Mucosa of stomach (tissue), 1 donor: ENCODE data around the gene DMKN.

ENCODE experiments used
- H3K27me3 ChIP-seq: one replicate; pipeline ENCODE4 v1.7.0; 2013; ENCODE audit warnings: mild to moderate bottlenecking, low read length; ENCODE audit not compliant: control insufficient read depth, insufficient read depth
- H3K36me3 ChIP-seq: one replicate; pipeline ENCODE4 v1.7.0; 2013; ENCODE audit warnings: low read length; ENCODE audit not compliant: control insufficient read depth, insufficient read depth
- H3K4me1 ChIP-seq: one replicate; pipeline ENCODE4 v1.7.0; 2013; ENCODE audit warnings: mild to moderate bottlenecking, low read length; ENCODE audit not compliant: control insufficient read depth, insufficient read depth
- H3K4me3 ChIP-seq: one replicate; pipeline ENCODE4 v1.7.0; 2013; ENCODE audit warnings: low read length
- H3K9ac ChIP-seq: one replicate; pipeline ENCODE4 v1.7.0; 2013; ENCODE audit warnings: mild to moderate bottlenecking, low read length, moderate library complexity
- H3K9me3 ChIP-seq: one replicate; pipeline ENCODE4 v1.7.0; 2013; ENCODE audit warnings: mild to moderate bottlenecking, low read length, moderate library complexity; ENCODE audit not compliant: control insufficient read depth
- donor health status: Pancreatic carcinoma.

DMKN gene

DNA sequence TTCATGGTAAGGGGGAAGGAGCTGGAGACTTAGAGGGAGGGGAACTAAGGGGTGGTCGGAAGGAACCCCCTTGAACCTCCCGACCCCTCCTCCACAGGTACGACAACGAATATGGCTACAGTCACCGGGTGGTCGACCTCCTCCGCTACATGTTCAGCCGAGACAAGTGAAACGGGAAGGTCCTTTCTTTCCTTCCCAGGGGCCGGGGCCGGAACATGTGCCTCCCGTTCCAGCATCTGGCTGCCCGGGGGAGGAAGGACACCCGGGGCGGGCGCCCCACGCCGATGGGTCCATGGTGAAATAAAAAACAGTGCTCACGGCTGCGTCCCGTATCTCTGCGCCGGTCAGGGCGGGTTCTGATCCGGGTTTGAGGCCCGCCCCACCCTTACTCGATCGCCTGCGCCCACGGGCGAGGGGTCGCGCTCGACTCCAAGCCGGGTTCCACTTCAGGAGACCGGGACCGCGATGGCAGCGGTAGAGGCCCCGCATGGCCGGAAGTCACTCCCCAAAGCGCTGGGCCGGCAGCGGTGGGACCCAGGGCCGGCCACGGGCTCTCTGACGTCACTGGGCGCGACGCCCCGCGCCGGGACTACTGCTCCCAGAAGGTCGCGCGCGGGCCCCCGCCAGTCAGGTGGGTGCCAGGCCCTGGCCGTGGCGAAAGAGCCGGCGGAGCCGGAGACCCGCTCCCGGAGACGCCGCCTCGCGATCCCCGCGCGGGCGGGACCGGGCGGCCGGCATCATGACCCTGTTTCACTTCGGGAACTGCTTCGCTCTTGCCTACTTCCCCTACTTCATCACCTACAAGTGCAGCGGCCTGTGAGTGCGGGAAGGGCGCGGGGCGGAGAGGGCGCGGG is 31.8 kb upstream of the DMKN start, which contains the start of gene TMEM147:
Gene TMEM147 (plus strand): TSS at position 626 of the 854 bp plus-strand sequence. CDS start 114 bp downstream, at position 740.
- Histone ChIP-seq H3K9me3 (no peaks in the 10 kb centered on the region), H3K4me1 (peaks cover 18% of the 10 kb centered on the region), H3K36me3 (no peaks in the 10 kb centered on the region), H3K4me3 (peak within 1 kb of the TSS; percentile 92), H3K27me3 (no peaks in the 10 kb centered on the region), H3K9ac (peak within 1 kb of the TSS; percentile 90)

GRCh38 chr19:35544110-35544802 is 30.8 kb upstream of the DMKN start:
- peak overlapping the region; percentile 90 for H3K9ac ChIP-seq
- no peaks in the 10 kb centered on the region for H3K36me3 ChIP-seq
- H3K9me3 ChIP-seq, result no peaks in the 10 kb centered on the region
- H3K4me3 ChIP-seq, result peak overlapping the region; percentile 92
- peaks cover 18% of the 10 kb centered on the region for H3K4me1 ChIP-seq
- no peaks in the 10 kb centered on the region for H3K27me3 ChIP-seq

GRCh38 chr19:35543280-35544109 is 30.0 kb upstream of the DMKN start:
- Histone ChIP-seq H3K4me1 (peaks cover 18% of the 10 kb centered on the region), H3K9me3 (no peaks in the 10 kb centered on the region), H3K4me3 (no peak overlapping the region), H3K36me3 (no peaks in the 10 kb centered on the region), H3K27me3 (no peaks in the 10 kb centered on the region), H3K9ac (no peak overlapping the region)

GRCh38 chr19:35542209-35542608 is 28.8 kb upstream of the DMKN start:
- Histone ChIP-seq H3K9me3 (no peaks in the 10 kb centered on the region), H3K4me1 (peaks cover 18% of the 10 kb centered on the region), H3K36me3 (no peaks in the 10 kb centered on the region), H3K27me3 (no peaks in the 10 kb centered on the region), H3K4me3 (no peak overlapping the region), H3K9ac (no peak overlapping the region)

GRCh38 chr19:35540356-35540927 is 27.0 kb upstream of the DMKN start:
- H3K4me1 ChIP-seq, result peaks cover 10% of the 10 kb centered on the region
- H3K36me3 ChIP-seq, result no peaks in the 10 kb centered on the region
- H3K27me3 ChIP-seq, result no peaks in the 10 kb centered on the region
- H3K4me3 ChIP-seq, result no peak overlapping the region
- H3K9ac ChIP-seq, result no peak overlapping the region
- no peaks in the 10 kb centered on the region for H3K9me3 ChIP-seq

DNA sequence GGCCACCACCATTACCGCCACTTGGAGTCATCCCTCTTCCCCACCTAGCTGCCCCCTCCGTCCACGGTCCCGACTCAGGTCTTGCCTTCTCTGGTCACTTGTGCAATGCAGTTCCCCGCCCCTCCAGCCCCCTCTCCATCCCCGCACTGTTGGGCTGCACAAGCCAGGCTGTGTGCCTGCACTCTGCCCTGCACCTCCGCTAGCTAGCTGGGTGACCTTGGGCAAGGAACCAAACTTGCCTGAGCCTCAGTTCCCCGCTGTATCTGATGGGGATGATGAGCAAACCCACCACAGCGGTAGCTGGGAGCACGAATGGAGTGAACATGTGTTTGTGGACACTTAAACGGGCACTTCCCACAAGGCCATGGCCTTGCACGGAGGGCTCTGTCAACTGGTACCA is 26.4 kb upstream of the DMKN start:
- Histone ChIP-seq H3K36me3 (no peaks in the 10 kb centered on the region), H3K4me3 (no peak overlapping the region), H3K27me3 (peaks cover 1% of the 10 kb centered on the region), H3K9ac (no peak overlapping the region), H3K9me3 (no peaks in the 10 kb centered on the region), H3K4me1 (peaks cover 9% of the 10 kb centered on the region)

DNA sequence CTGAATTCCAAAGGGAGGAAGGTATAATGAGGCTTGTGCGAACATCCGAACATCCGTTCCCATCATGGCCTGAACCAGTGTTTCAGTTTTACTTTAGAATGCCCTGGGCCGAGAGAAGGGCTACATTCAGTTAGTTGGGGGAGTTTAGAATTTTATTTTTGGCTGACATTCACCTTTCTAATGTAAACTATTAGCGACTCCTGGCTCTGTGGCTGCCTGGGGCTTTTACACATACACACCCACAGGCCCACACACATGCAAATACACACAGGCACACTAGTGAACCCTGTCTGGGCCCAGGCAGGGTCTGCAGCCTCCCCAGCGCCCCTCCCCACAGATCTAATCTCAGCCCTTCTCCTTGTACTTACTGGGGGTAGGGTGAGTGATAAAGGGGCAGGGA is 25.9 kb upstream of the DMKN start:
- H3K9ac ChIP-seq, result no peak overlapping the region
- H3K4me1 ChIP-seq, result peaks cover 3% of the 10 kb centered on the region

DNA sequence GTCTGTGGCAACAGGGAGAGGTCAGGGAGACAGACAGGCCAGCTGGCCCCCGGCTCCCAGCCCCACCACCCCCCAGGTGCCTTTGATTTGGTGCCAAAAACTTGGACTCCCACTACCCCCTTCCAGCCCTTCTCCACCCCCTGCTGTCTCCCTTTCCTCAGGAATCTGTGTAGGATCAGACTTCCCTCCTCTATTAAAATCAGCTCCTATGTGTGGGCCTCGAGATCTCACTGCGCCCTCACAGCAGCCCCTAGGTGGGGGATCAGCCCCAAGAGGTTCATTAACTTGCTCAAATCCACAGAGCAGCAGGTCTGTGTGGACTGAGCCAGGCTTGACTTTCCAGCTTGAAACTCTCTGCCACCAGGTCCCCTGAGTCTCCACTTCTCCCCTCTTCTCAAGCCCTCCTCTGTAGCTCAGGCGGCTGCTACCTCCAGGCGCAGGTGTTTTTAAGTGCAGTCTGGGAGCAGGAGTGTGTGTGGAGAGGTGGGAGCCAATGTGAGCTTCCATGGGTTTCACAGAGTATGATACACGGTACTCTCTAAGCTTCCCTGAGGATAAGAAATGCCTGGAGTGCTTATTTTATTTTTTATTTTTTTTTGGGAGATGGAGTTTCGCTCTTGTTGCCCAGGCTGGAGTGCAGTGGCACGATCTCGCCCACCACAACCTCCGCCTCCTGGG is 21.5 kb upstream of the DMKN start:
- Histone ChIP-seq H3K27me3 (peaks cover 38% of the 10 kb centered on the region), H3K4me1 (no peaks in the 10 kb centered on the region)

More for the DNA sequence above, 25.9 kb upstream of the DMKN start:
- Histone ChIP-seq H3K4me3 (no peak overlapping the region), H3K27me3 (peaks cover 6% of the 10 kb centered on the region), H3K36me3 (no peaks in the 10 kb centered on the region), H3K9me3 (no peaks in the 10 kb centered on the region)

GRCh38 chr19:35533822-35534392 is 20.5 kb upstream of the DMKN start:
- Histone ChIP-seq H3K4me3 (no peak overlapping the region), H3K9me3 (no peaks in the 10 kb centered on the region), H3K27me3 (peaks cover 43% of the 10 kb centered on the region), H3K36me3 (no peaks in the 10 kb centered on the region), H3K9ac (no peak overlapping the region), H3K4me1 (no peaks in the 10 kb centered on the region)

More for the DNA sequence above, 21.5 kb upstream of the DMKN start:
- Histone ChIP-seq H3K9ac (no peak overlapping the region), H3K9me3 (no peaks in the 10 kb centered on the region), H3K4me3 (no peak overlapping the region), H3K36me3 (no peaks in the 10 kb centered on the region)

- H3K4me1 ChIP-seq, result no peaks in the 10 kb centered on the region
- H3K27me3 ChIP-seq, result peaks cover 43% of the 10 kb centered on the region
- H3K4me3 ChIP-seq, result no peak within 1 kb of the TSS
- no peaks in the 10 kb centered on the region for H3K36me3 ChIP-seq
- no peak within 1 kb of the TSS for H3K9ac ChIP-seq
- H3K9me3 ChIP-seq, result no peaks in the 10 kb centered on the region
Observed at GRCh38 chr19:35533201-35533821, 19.9 kb upstream of the DMKN start, which contains the start of gene GAPDHS. TSS of gene GAPDHS (plus strand) at chr19:35533456. CDS start at chr19:35533528, 72 bp downstream.
